IMR-90 (cell line): ENCODE data around the gene IL24. TPM values are rescaled to one million over a fixed set of nuclear protein-coding genes. Genes with fewer than 3 reads are reported as not detected.

ENCODE experiments used
- RCOR1 ChIP-seq: IDR thresholded peaks from 2 replicates; pipeline ENCODE4 v1.6.1; 2012; ENCODE audit warnings: mild to moderate bottlenecking, low read length, improper control_type of control experiment; ENCODE audit not compliant: insufficient replicate concordance
- SMC3 ChIP-seq: fragments of 150-350 bp; IDR thresholded peaks from 2 replicates; pipeline ENCODE4 v1.6.1; 2016; ENCODE audit warnings: low read depth, mild to moderate bottlenecking, antibody characterized with exemption, low read length, moderate library complexity
- USF2 ChIP-seq: fragments of 150-350 bp; IDR thresholded peaks from 2 replicates; pipeline ENCODE4 v1.6.1; 2017; ENCODE audit warnings: mild to moderate bottlenecking, antibody characterized with exemption, low read length, low read depth
- polyA plus RNA-seq, 3 experiments: library from polyadenylated mRNA; depleted of rRNA; stranded (reverse); fragments of >200 nt; gene quantifications; 2 replicates each; pipeline ENCODE4 v1.2.3, GENCODE V29; 2012; ENCODE audit warnings: low replicate concordance in 1 of 3
- total RNA-seq: library from RNA; depleted of rRNA; stranded (reverse); fragments of >200 nt; gene quantifications from 2 replicates; pipeline ENCODE4 v1.2.3, GENCODE V29; 2012

The IL24 gene
- total and polyA plus RNA-seq, 2 of the 4 experiments (the other 2 are of a cell fraction): 0.12 to 0.18 TPM

GRCh38 chr1:206890125-206891060, 6.8 kb upstream of the IL24 start (continued):
- TF ChIP-seq USF2 (no peak), RCOR1 (no peak), SMC3 (no peak)
